GM12874 (cell line): Measurements from ENCODE around the gene OR12D3.

Experiments
- TF ChIP-seq, protein P1 (sequence below): IDR thresholded peaks from 2 replicates; pipeline ENCODE4 v1.5.1; 2011; ENCODE audit warnings: low read depth, mild to moderate bottlenecking, control low read depth, low read length, moderate library complexity; ENCODE audit not compliant: insufficient read depth

OR12D3 gene

DNA sequence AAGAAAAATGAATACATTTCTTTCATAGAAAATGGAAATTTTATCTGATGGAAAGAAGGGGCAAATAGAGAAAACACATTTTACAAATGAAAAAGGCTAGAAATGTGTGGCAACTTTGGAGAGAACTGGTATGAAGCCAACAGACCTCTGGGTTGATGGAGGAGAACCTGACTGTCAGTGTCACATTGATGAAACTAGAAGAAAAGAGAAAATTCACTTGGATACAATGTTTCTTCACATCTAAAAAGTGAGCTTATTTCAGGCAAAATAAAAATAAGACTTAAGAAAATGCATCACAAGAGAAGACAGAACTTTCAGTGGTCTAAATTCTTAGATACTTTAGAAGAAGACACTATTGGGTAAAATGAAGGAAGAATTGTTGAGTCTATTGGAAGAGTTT, 20.2 kb upstream of the OR12D3 start, which contains the start of gene OR12D2:
Gene OR12D2 (plus strand): TSS at position 301 of the 400 bp plus-strand sequence. CDS start 1,069 bp downstream, outside the sequence.
- TF ChIP-seq, protein P1, sequence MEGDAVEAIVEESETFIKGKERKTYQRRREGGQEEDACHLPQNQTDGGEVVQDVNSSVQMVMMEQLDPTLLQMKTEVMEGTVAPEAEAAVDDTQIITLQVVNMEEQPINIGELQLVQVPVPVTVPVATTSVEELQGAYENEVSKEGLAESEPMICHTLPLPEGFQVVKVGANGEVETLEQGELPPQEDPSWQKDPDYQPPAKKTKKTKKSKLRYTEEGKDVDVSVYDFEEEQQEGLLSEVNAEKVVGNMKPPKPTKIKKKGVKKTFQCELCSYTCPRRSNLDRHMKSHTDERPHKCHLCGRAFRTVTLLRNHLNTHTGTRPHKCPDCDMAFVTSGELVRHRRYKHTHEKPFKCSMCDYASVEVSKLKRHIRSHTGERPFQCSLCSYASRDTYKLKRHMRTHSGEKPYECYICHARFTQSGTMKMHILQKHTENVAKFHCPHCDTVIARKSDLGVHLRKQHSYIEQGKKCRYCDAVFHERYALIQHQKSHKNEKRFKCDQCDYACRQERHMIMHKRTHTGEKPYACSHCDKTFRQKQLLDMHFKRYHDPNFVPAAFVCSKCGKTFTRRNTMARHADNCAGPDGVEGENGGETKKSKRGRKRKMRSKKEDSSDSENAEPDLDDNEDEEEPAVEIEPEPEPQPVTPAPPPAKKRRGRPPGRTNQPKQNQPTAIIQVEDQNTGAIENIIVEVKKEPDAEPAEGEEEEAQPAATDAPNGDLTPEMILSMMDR, result no peak

- TF ChIP-seq, protein P1, result no peak
Measured at GRCh38 chr6:29388533-29388932, 13.4 kb upstream of the OR12D3 start.

GRCh38 chr6:29376003-29376402, 912 bp upstream of the OR12D3 start:
- TF ChIP-seq, protein P1, result no peak

- TF ChIP-seq, protein P1, result no peak
Measured at GRCh38 chr6:29368765-29369164, 6.3 kb downstream of the OR12D3 start, which contains the start of gene OR5V1. Gene OR5V1, minus strand, starts transcription at chr6:29368865. Its CDS starts 12,670 bp downstream, at chr6:29356195.

GRCh38 chr6:29355603-29356002, 19.5 kb downstream of the OR12D3 start:
- TF ChIP-seq, protein P1, result no peak

GRCh38 chr6:29354980-29355379, 20.1 kb downstream of the OR12D3 start:
- TF ChIP-seq, protein P1, result no peak

DNA sequence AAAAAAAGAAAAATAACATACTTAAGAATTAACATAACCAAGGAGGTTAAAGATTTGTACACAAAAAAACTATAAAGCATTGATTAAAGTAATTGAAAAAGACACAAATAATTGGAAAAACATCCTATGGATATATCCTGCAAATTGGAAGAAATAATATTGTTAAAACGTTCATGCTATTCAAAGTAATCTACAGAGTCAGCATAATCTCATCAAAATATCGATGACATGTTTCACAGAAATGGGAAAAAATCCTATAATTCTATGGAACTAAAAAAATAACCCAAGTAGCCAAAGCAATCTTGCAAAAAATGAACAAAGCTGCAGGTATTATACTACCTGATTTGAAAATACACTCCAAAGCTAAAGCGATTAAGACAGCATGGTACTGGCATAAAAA, 29.7 kb downstream of the OR12D3 start:
- TF ChIP-seq, protein P1, result no peak
